Cardiac muscle cell (in vitro differentiated cells and primary cell): ENCODE measurements around the gene YEATS4. TPM values are rescaled to one million over a fixed set of nuclear protein-coding genes. Genes with fewer than 3 reads are reported as not detected.

Experiments used
- DNase-seq, 2 donors: peaks; one replicate each; pipeline versions ENCODE4 v3.0.0 to v3.0.0-alpha.2; 2010 to 2017; ENCODE audit warnings: low read depth in 1 of 2, low spot score in 1 of 2
- H3K27ac ChIP-seq: fragments of 200-600 bp; sonication (generic); 2 replicates; pipeline ENCODE4 v1.5.1; 2016
- H3K27me3 ChIP-seq: fragments of 200-600 bp; sonication (generic); 2 replicates; pipeline ENCODE4 v1.6.0; 2016; ENCODE audit warnings: control low read depth
- H3K36me3 ChIP-seq: fragments of 200-600 bp; sonication (generic); 2 replicates; pipeline ENCODE4 v1.5.1; 2016; ENCODE audit warnings: control low read depth
- H3K4me1 ChIP-seq: fragments of 200-600 bp; sonication (generic); 2 replicates; pipeline ENCODE4 v1.8.1; 2017; ENCODE audit warnings: low read depth, mild to moderate bottlenecking, mixed run types
- H3K4me3 ChIP-seq: fragments of 200-600 bp; sonication (generic); 2 replicates; pipeline ENCODE4 v1.5.1; 2016; ENCODE audit warnings: mild to moderate bottlenecking
- H3K9me3 ChIP-seq: fragments of 200-600 bp; sonication (generic); 2 replicates; pipeline ENCODE4 v1.5.1; 2017; ENCODE audit warnings: low read depth, mild to moderate bottlenecking, control low read depth
- CTCF ChIP-seq: IDR thresholded peaks from 2 replicates; pipeline ENCODE4 v1.5.1; 2012; ENCODE audit warnings: low read depth, mild to moderate bottlenecking, low read length
- polyA plus RNA-seq: library from polyadenylated mRNA; unstranded; fragments of >200 nt; fragmentation: Nextera tagmentation; extraction: Ambion mirVana; gene quantifications from 2 replicates; pipeline ENCODE4 v1.2.1, GENCODE V29; 2016
- total RNA-seq: library from RNA; depleted of rRNA; stranded (reverse); fragments of >200 nt; gene quantifications from 2 replicates; pipeline ENCODE4 v1.2.3, GENCODE V29; 2016

The YEATS4 gene
- total and polyA plus RNA-seq, 2 experiments from 2014 or later, result 29.6 to 129 TPM

GRCh38 chr12:69331909-69332684 lies 27.4 kb upstream of the YEATS4 start:
- TF ChIP-seq CTCF, result no peak
- H3K9me3 ChIP-seq, result no peaks in the 10 kb centered on the region
- no peak for DNase-seq
- no peaks in the 10 kb centered on the region for H3K27me3 ChIP-seq
- H3K4me3 ChIP-seq, result no peak overlapping the region
- H3K27ac ChIP-seq, result no peak overlapping the region
- H3K36me3 ChIP-seq, result no peaks in the 10 kb centered on the region
- H3K4me1 ChIP-seq, result peaks cover 10% of the 10 kb centered on the region

GRCh38 chr12:69332815-69333358 lies 26.7 kb upstream of the YEATS4 start:
- no peaks in the 10 kb centered on the region for H3K36me3 ChIP-seq
- DNase-seq, result no peak
- no peak overlapping the region for H3K27ac ChIP-seq
- H3K27me3 ChIP-seq, result no peaks in the 10 kb centered on the region
- no peaks in the 10 kb centered on the region for H3K9me3 ChIP-seq
- H3K4me3 ChIP-seq, result no peak overlapping the region
- no peak for TF ChIP-seq CTCF
- peaks cover 10% of the 10 kb centered on the region for H3K4me1 ChIP-seq

GRCh38 chr12:69334158-69334557 lies 25.4 kb upstream of the YEATS4 start:
- no peaks in the 10 kb centered on the region for H3K9me3 ChIP-seq
- TF ChIP-seq CTCF, result no peak
- no peaks in the 10 kb centered on the region for H3K27me3 ChIP-seq
- H3K36me3 ChIP-seq, result no peaks in the 10 kb centered on the region
- no peak for DNase-seq
- no peak overlapping the region for H3K27ac ChIP-seq
- H3K4me3 ChIP-seq, result no peak overlapping the region
- H3K4me1 ChIP-seq, result peaks cover 10% of the 10 kb centered on the region

GRCh38 chr12:69337311-69338090 lies 22.0 kb upstream of the YEATS4 start:
- DNase-seq, result no peak
- Histone ChIP-seq H3K4me1 (no peaks in the 10 kb centered on the region), H3K27me3 (no peaks in the 10 kb centered on the region), H3K27ac (no peak overlapping the region), H3K36me3 (no peaks in the 10 kb centered on the region), H3K4me3 (no peak overlapping the region), H3K9me3 (no peaks in the 10 kb centered on the region)
- no peak for TF ChIP-seq CTCF

GRCh38 chr12:69338120-69338859 lies 21.3 kb upstream of the YEATS4 start:
- no peak overlapping the region for H3K4me3 ChIP-seq
- no peaks in the 10 kb centered on the region for H3K9me3 ChIP-seq
- no peaks in the 10 kb centered on the region for H3K4me1 ChIP-seq
- peak in 1 of 2 donors; percentile 20 for DNase-seq
- H3K27me3 ChIP-seq, result no peaks in the 10 kb centered on the region
- no peak overlapping the region for H3K27ac ChIP-seq
- TF ChIP-seq CTCF, result no peak
- H3K36me3 ChIP-seq, result no peaks in the 10 kb centered on the region
